HG03039 (cell line): ENCODE data around the gene NUMA1.

Experiments
- ATAC-seq: cut with Tn5 transposase; IDR thresholded peaks from one replicate; pipeline ENCODE4 v1.9.1; 2021; ENCODE audit warnings: mild to moderate bottlenecking, moderate library complexity; ENCODE audit not compliant: unreplicated experiment

Gene NUMA1

DNA sequence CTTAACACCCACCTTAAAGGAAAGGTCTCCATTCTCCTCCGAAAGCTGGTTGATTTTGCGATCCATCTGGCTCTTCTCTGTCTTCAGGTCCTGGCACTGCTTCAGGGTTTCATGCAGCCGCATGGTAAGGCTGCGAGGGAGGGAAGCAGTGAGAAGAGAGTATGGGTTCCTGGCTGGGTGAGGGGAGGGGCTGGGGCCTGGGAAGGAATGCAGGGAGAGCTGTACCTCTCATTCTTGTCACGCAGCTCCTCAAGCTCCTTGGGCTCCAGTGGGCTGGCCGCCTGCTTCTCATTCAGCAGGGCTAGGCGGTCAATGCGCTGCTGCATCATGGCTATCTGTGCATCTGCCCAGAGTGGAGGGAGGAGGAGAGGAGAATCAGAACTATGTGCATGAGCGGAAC is 62.2 kb downstream of the NUMA1 start:
- ATAC-seq, result no peak

DNA sequence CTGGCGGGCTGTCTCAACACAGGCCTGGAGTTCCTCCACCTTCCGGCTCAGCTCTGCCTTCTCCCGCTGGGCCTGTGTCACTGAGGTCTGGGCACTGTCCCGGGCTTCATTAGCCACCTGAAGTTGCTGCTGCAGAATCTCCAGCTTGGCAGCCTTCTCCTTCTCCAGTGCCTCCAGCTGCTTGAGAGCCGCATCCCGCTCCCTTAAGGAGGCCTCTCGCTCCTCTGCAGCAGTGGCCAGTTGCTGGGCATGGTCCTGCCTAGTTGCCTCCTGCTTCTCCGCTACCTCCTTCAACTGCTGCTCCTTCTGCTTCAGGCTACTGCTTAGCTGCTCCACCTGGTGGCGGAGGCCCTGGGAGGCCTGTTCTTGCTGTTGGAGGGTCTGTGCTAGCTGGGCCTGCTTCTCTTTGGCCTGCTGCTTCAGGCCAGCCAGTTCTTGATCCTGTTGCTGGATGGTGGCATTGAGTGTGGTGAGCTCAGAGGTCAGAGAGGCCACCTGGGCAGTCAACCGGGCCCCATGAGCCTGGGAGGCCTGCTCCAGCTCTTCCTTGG is 64.8 kb downstream of the NUMA1 start:
- ATAC-seq, result no peak

DNA sequence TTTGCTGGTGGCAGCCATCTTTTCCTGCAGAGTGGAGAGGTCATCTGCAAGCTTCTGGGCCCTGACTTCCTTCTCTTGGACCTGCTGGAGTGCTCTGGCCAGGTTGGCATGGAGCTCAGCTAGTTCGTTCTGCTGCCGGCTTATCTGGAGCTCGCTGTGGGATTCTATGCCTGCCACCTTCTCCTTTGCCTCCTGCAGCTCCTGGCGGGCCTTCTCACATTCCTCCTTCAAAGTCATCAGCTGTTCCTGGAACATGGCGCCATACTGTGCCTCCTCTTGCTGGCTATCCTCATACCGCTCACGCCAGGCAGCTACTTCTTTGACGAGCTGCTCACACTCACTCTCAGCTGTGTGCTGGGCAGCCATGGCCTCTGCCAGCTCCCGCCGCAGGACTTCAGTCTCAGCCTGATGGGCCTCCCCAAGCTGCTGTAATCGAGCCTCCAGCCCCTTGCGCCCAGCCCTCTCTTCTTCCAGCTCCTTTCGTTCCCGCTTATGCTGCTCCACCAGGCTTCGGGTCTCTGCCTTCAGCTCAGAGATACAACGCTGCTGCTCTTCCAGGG is 65.5 kb downstream of the NUMA1 start:
- ATAC-seq, result no peak

DNA sequence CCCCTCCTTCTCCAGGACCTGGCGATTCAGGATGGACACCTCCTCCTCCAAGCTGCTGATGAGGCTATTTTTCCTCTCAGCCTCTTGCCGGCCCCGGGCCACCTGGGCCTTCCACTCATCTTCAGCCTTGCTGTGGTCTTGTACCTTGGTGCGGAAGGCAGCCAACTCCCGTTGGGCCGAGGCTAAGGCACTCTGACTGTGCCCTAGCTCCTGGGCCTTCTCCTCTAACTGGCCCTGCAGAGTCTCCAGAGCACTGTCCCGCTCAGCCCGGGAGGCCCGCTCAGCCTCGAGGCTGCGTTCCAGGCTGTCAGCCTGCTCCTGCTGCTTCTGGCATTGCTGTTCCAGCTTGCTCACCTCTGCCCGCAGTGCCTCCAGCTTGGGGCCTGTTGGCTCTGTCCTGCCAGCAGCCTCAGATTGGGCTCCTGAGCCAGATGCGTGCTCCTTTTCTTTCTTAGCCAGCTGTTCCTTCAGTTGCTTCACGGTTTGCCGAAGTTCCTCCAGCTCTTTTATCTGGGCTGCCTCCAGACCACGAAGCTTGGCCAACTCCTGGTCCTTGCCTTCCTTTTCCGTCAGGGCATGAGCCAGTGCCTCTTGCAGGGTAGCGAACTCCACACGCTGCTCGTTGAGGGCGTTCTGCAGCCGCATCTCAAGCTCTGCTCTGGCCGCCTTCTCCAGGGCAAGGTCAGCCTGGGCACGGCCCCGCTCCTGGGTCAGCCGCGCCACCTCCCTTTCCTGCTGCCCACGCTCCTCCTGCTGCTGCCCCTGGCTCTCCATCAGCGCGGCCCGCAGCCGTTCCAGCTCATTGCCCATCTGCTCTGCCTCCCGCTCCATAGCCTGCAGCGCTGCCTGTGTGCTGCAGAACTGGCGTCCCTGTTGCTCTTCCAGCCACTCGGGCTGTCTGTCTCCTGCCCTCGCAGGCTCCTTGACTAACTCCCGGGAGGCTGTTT is 66.3 kb downstream of the NUMA1 start:
- no peak for ATAC-seq

DNA sequence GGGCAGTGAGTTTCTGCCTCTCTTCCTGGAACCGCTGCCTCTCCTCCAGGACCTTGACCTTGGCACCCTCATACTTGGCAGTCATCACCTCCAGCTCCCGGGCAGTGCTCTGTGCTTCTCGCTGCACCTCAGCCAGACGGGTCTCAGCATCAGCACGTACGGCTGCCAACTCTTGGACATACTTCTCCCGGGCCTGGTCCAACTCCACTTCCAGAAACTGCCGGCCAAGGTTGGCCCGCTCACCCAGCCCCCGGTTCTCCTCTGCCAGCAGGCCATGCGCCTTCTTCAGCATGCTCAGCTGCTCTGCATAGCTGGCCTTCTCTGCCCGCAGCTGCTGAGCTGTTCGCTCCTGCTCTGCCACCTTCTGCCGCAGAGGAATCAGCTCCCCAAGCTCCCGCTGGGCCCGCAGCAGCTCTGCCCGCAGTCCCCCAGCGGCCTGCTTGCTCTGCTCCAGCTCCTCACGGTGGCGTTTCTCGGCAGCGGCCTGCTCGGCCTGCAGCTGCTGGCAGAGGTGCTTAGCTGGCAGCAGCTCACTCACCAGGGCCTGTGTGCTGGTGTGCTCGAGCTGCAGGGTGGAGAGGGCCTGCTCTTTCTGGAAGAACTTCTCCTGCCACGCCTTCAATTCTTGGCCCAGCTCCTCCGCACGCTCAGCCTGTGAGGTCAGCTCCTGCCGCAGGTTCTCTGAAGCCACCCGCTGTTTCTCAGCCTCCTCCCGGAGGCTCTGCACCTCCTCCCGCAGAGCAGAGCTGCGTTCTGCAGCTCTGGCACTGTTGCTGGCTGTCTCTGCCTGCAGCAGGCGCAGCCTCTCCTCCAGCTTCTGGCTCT is 67.2 kb downstream of the NUMA1 start:
- ATAC-seq, result no peak

DNA sequence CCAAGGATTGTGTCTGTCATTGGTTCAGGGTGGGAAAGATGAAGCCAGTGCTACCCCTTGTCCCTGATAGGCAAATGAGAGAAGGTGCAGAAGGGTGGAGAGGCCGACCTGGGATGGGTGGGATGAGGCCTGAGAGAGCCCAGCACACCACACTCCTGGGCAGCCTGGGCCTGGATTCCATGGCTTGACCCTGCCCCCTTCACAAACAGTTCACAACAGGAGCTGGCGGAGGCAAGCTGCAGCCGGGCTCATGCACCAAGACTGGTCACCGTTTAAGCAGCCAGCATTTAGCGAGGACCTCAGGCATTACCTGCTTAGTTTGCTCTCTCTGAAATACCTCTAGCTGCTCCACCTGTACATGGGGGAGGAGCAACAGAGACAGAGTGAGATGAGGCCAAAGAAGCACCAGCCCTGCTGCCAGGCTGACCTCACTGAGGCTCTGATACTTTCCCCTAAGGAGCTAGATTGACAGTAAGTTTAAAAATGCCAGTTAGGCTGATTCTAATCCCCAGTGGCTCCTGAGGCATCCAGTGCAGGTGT is 68.2 kb downstream of the NUMA1 start:
- ATAC-seq, result no peak

DNA sequence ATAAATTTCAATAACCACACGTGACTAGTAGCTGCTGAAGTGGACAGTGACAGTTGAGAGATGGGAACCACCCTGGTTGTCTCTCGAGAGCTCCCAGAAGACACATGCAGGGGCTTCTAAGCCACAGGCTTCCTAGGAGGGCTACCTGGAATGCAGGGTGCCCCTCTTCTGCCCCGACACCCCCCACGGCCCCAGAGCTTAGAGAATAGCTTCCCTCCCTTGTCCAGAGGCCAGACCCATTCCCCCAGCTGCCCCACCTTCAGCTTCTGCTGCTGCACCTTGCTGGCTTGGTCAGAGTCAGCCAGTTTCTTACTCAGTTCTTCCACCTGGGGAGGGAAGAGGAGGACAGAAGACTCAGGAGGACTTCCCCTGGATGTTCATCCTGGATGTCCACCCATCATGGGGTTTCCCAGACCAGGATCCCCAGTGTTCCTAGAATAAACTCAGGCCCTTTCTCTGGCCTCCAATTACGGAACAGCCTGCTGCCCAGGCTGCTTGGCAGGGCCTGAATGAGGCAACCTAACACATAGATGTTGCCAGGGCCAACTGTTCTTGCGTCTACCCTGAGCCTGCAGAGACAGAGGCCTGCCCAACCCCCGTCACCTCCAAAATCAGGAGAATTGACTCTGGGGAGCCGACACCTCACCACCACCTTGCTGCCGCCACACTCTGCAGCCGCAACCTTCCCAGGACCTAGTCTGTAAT is 69.7 kb downstream of the NUMA1 start:
- ATAC-seq, result no peak

DNA sequence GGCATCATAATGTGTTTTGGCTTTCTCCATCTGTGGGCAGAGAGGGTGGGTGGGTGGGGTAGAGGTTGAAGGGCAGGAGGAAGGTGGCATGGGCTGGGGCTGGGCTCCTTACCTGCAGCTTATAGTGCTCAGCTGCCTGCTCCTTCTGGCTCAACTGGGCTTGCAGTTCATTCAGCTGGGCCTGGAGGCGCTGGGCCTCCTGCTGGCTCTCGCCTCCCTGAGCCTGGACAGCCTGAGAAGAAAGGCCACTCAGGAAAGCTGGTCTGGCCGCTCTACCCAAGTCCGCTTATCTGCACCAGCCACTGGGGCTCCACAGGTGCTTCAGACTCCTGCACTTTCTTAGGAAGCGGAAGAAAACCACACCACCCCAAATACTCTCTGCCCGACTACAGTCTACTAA is 71.2 kb downstream of the NUMA1 start:
- ATAC-seq, result no peak

DNA sequence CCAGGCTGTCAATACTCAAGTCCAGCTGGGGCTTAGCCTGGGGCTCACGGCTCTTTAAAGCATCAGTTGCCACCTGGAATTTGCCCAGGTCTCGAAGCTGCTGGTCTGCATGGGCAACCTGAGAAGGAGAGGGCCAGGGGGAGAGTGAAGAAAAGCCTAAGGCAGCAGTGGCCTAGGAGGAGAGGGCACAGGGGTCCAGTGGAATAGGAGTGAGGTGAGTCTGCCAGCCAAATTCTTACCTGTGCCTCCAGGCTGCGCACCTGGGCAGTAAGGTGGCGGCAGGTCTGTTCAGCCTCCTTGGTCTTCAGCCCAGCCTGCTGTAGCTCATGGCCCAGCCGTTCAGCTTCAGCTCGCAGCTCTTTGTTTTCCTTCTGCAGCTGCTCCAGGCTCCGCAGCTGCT is 71.6 kb downstream of the NUMA1 start:
- no peak for ATAC-seq

DNA sequence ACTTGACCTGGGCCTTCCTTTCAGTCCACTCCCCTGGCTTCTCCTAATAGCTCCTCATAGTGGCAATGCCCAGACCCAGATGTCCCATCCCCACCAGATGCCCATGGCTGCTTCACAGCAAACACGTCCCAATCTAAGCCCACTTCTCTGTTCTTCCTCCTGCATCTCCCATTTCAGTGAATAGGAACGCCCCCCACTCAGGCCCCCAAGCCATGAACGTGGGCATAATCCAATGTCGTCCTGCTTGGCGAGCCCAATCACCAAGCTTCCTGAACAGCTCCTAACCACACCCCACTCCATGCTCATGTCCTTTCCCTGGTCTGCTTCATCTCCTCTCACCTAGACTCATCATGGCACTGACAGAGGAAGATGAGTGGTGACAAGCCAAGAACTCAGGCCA is 72.8 kb downstream of the NUMA1 start:
- ATAC-seq, result no peak

DNA sequence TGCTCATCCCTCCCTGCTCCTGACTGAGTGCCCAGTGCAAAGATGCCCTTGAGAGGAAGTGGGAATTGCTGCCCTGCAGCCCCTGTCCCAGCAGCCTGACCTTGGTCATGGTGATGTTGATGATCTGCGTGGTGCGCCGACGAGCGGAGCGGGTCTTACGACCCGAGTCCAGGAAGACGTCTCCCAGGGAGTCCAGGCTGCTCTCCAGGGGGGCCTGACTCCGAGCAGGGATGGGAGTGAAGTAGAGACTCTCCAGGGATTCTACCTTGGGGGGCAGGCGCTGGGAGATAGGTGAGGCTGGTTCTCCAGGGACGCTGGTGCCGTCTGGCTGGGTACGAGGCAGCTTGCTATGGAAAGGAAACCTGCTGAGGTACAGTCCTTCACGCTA is 73.3 kb downstream of the NUMA1 start:
- ATAC-seq, result no peak

DNA sequence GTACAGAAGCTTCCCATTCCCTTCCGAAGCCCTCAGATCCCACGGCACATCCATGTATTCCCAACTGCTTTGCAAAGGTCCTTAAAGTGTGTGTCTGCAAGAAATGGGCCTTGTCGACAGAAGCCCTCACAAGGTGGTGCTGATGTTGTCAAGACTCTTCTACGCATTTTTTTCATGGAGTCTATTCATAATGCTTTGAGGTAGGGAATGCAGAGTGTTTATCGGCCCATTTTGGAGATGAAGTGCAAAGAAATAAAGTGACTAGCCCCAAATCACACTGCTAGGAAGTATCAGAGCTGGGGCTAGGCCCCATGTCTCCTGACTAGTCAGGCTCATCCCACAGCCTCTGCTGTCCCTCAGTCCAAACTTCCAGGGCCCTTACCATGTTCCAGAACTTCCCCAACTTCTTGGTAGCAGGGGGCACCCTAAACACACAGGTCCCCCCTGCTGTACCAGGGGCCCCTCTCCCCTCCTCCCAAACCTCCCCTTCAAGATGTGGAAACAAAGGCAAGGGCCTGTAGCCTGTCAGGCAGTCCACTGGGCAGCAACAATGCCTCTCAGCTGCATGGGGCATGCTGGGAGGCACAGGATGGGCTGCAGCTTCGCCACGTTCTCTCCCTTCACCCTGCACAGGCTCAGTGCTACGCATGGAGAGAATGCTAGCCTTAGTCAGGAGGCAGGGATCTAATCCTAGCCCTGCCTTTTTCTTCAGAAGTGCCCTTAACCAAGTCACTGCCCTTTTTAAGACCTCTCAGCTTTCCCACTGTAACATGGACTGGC is 73.8 kb downstream of the NUMA1 start:
- ATAC-seq, result no peak

DNA sequence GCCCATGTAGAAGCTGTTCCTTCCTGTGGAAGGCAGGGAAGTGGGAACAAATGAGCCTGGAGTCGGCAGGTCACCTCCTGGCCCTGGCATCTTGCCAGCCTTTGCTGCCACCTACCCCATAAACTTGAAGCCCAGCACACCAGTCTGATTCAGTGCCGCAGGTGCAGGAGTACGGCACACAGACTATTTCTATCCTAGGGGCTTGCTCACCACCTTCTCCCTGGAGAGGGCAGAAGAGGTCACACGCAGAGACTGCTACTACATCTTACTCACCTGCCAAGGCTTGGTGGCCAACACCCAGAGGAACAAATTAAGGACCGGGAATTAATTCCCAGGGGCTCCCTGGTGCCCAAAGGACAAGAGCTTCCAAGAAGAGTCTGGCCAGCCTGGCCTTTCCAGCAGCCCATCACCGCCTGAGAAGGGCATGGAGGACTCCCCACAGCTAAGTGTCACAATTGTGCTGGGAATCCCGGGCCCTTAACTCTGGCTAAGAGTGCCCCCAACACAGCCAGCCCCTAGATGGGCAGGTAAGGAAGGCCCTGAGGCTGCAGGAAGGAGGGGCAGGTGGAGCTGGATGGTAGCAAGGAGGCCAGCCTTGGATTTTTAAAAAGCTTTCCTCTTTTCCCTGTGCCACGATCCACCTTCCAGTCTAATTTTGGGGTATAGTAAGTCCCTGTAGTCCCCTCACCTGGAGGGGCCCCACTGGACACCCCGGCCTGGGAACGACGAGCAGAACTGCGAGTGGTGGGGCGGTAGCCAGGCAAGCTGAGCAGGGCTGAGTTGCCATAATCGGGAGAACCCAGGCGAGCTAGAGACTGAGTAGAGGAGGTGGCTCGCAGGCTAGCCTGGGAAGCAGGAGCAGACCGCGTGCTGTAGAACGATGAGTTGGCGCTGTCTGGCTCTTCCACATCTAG is 74.7 kb downstream of the NUMA1 start:
- ATAC-seq, result no peak

DNA sequence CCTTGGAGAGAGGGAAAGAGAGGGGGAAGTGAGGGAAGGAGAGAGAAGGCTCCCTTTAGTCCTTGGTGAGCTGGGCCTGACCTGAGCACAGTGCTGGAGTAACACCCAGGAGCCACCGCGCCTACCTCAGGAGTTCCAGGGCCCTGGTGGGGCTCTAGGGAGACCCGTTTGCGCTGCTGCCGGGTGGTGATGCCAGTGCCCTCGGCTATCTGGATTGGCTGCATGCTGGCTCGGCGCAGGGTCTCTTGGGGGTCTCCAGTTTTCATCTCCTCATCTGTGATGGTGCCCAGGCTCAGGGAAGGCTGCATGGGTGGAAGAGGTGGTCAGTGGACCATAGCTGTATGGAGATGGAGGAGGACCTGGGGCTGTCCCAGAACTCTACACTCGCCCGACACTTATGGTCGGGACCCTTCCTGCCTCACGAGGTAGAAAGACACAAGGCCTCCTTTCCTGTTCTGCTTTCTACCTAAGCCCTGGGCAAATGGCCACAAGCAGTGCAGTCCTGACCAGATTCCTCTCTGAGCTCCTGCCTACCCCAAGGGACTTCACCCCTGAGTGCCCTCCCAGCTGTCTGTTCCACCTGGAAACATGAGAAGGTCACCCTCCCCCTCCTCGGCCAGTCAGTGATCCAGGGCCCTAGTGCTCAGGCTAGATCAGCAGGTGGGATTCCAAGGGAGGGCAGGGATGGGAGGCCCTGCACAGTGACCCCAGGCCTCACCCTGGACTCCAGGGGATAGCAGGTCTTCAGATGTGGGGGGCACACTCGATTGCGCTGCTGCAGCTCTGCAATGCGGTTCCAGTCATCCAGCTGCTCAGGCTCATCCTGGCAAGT is 75.6 kb downstream of the NUMA1 start:
- ATAC-seq, result no peak

DNA sequence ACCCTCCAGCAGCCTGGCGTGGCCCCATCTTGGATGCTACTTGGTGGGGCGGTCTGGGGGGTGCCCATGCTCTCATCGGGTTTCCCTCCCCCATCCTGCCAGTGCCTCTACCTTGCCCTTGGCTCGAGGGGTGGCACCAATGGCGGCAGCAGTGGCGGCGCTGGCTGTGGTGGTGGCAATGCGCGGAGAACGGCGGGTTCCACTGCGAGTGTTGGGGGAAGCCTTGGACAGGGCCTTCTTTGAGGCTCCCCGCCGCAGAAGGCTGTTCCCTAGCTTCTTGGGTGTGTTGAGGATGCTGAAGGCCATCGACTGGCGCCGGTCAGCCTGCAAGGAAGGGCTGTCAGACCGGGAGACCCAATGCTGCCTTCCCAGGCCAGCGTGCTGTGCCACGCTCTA is 76.6 kb downstream of the NUMA1 start:
- no peak for ATAC-seq

DNA sequence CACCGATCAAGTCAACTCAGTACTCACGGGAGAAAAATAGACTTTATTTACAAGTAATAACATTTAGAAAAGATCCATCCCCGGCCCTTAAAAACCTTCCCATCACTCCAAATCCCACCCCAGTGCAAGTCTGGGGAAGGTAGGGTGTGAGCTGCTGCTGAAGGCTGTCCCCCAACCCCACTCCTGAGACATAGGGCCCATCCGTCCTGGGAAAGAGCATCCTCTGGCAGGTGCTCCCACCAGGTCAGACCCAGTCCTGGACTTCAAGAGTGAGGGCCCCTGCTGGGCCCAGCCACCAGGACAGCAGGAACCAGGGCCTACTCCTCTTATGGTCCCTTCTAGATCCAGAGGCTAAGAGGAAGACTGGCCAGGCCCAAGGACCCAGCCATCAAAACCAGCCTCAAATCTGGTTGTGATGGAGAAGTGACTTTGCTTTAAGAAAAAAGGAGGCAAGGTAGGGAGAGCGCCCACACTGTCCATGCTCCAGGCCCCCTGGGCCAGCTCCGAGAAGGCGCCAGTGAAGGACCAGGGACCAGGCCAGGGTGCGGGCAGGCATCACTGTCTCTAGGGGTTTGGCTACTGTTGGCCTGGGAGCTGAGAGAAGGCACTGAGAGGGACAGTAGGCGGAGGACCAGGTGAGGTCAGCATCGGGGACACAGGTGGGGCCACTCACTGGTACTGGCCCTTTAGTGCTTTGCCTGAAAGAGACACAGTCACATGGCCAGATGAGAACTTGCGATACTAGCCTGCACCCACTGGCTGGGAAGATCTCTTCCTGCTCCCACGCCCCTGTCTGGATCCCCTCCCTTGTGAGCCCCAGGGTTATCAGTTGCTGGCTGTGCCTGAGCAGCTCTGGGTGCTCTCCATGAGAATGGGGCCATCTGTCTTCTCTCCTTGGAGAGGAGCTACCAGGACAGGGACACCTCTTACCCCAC is 77.2 kb downstream of the NUMA1 start:
- ATAC-seq, result no peak
